Stimulated activated CD4-positive, alpha-beta T cell treated with anti-CD3 and anti-CD28 coated beads, TNF-alpha, amount 100 ng/mL, for 24 hours (primary cell): ENCODE data around the gene SLC30A9.

Source experiments
- DNase-seq, 3 experiments: peaks; one replicate each; pipeline ENCODE4 v3.0.0-alpha.2; 2020; ENCODE audit warnings: low read depth in 3 of 3

The SLC30A9 gene

GRCh38 chr4:41990365-41991111, at the start of gene SLC30A9:
TSS of gene SLC30A9 (plus strand) at chr4:41990530. CDS start at chr4:41990652, 122 bp downstream.
- peak; percentile 82 to 91 (median 90) for DNase-seq

GRCh38 chr4:41940834-41941233, 49.5 kb upstream of the SLC30A9 start:
- DNase-seq, result no peak

- DNase-seq, result no peak
Observed at GRCh38 chr4:41943506-41943905, 46.8 kb upstream of the SLC30A9 start.

- DNase-seq, result no peak
Observed at GRCh38 chr4:41944089-41944488, 46.2 kb upstream of the SLC30A9 start.

GRCh38 chr4:41949531-41949930, 40.8 kb upstream of the SLC30A9 start:
- no peak for DNase-seq

- no peak for DNase-seq
Observed at GRCh38 chr4:41957634-41958033, 32.7 kb upstream of the SLC30A9 start.

- no peak for DNase-seq
Observed at GRCh38 chr4:41963105-41963504, 27.2 kb upstream of the SLC30A9 start.

GRCh38 chr4:41964401-41964800, 25.9 kb upstream of the SLC30A9 start:
- DNase-seq, result no peak

- DNase-seq, result no peak
Observed at GRCh38 chr4:41967392-41967791, 22.9 kb upstream of the SLC30A9 start.

- no peak for DNase-seq
Observed at GRCh38 chr4:41969671-41970070, 20.7 kb upstream of the SLC30A9 start.

GRCh38 chr4:41975341-41975740, 15.0 kb upstream of the SLC30A9 start:
- DNase-seq, result no peak

- no peak for DNase-seq
Observed at GRCh38 chr4:41976775-41977516, 13.4 kb upstream of the SLC30A9 start.

GRCh38 chr4:41977709-41978108, 12.6 kb upstream of the SLC30A9 start:
- no peak for DNase-seq

GRCh38 chr4:41981456-41981855, 8.9 kb upstream of the SLC30A9 start, which contains the start of gene DCAF4L1:
TSS of gene DCAF4L1 (plus strand) at chr4:41981756. CDS start at chr4:41981793, 37 bp downstream.
- no peak for DNase-seq

GRCh38 chr4:41982716-41983115, 7.6 kb upstream of the SLC30A9 start:
- no peak for DNase-seq

GRCh38 chr4:41985151-41985550, 5.2 kb upstream of the SLC30A9 start:
- no peak for DNase-seq

GRCh38 chr4:41989994-41990364, 351 bp upstream of the SLC30A9 start:
- no peak for DNase-seq

- no peak for DNase-seq
Observed at GRCh38 chr4:41991916-41992767, 1.8 kb downstream of the SLC30A9 start.

- no peak for DNase-seq
Observed at GRCh38 chr4:41992967-41993857, 2.9 kb downstream of the SLC30A9 start.

GRCh38 chr4:41994461-41994985, 4.2 kb downstream of the SLC30A9 start:
- DNase-seq, result no peak

GRCh38 chr4:41998019-41998418, 7.7 kb downstream of the SLC30A9 start:
- DNase-seq, result no peak
